Gastrocnemius medialis (tissue), 4 donors: ENCODE measurements around the gene OR5K1.

Experiments used
- POLR2A ChIP-seq, 2 donors: fragments of 450-650 bp; IDR thresholded peaks; one replicate each; pipeline ENCODE4 v1.6.1; 2017; ENCODE audit warnings: antibody characterized with exemption in 2 of 2, mild to moderate bottlenecking in 2 of 2, moderate library complexity in 2 of 2
- TF ChIP-seq, protein P1 (sequence below), 5 experiments: fragments of 450-650 bp in 3 of 5; fragments of 200-600 bp in 2 of 5; sonication (generic) in 2 of 5; IDR thresholded peaks in 4 of 5; conservative IDR thresholded peaks in 1 of 5; 1 replicate in 4 of 5; 2 replicates in 1 of 5; pipeline ENCODE4 v1.5.1; 2016 to 2019; ENCODE audit warnings: antibody characterized with exemption in 5 of 5, mild to moderate bottlenecking in 3 of 5, moderate library complexity in 3 of 5

DNA sequence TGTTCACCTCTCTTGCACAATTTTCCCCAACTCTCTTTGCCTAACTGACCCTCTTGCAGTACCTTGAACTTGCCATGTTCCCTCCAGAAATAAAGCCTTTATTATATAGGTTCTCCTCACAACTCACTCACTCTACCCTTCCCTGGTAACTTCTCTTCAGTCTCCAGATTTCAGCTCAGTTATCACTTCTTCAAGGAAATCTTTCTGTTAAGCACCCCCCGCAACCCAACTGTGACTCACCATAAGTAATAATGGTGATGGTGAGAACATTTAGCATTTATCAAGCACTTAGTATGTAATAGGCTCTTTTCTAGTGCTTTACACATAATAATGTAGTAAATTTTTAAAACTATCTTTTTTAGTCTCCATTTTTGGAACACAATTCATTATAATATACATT is 8.1 kb upstream of the OR5K1 start:
- no peak for TF ChIP-seq POLR2A (IDR thresholded peaks at IDR 0.05)
- TF ChIP-seq, protein P1, sequence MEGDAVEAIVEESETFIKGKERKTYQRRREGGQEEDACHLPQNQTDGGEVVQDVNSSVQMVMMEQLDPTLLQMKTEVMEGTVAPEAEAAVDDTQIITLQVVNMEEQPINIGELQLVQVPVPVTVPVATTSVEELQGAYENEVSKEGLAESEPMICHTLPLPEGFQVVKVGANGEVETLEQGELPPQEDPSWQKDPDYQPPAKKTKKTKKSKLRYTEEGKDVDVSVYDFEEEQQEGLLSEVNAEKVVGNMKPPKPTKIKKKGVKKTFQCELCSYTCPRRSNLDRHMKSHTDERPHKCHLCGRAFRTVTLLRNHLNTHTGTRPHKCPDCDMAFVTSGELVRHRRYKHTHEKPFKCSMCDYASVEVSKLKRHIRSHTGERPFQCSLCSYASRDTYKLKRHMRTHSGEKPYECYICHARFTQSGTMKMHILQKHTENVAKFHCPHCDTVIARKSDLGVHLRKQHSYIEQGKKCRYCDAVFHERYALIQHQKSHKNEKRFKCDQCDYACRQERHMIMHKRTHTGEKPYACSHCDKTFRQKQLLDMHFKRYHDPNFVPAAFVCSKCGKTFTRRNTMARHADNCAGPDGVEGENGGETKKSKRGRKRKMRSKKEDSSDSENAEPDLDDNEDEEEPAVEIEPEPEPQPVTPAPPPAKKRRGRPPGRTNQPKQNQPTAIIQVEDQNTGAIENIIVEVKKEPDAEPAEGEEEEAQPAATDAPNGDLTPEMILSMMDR (IDR thresholded peaks at IDR 0.05 in 4 of 5, conservative IDR thresholded peaks at IDR 0.05 in 1 of 5) = no peak
